ENCODE data around the gene C6orf58.

Gene C6orf58

DNA sequence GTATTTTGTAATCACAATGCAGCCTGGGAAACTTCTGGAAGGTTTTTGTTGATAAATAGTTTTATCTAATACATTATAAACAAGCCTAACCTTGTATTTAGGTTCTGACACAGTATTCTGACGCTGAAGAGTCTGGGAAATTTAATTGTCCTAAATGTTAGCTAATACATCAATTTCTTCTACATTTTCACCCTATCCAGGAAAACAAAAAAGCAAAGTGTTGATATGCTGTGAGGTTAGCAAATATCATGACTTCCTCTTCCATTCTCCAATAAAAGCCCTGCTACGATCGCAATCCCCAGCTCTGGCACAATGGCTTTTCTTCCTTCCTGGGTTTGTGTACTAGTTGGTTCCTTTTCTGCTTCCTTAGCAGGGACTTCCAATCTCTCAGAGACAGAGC is at the start of gene C6orf58:
TSS of gene C6orf58 (plus strand) at position 301 of the 400 bp plus-strand sequence. CDS start at position 313, 12 bp downstream.
- no peak for DNase-seq

DNA sequence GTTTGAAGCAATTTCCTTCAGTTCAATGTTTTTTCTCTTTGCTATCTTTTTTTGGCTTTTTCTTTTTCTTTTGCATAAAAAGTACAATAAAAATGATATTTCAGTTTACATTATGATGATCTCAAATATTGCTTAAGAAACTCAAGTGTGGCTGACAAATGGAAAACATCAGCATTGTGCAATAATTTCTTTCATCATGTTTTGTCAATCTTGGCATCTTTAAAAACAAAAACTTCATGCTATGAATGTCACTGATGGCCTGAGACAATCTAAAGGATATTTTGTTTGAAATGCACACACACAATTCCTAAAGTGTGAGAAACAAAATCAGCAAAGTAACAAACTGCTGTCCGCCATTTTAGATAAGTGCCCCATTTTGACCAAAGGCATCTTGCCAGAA is 44.0 kb upstream of the C6orf58 start:
- DNase-seq, result no peak

- no peak for DNase-seq
These were observed 43.2 kb upstream of the C6orf58 start for GRCh38 chr6:127533736-127534135.

DNA sequence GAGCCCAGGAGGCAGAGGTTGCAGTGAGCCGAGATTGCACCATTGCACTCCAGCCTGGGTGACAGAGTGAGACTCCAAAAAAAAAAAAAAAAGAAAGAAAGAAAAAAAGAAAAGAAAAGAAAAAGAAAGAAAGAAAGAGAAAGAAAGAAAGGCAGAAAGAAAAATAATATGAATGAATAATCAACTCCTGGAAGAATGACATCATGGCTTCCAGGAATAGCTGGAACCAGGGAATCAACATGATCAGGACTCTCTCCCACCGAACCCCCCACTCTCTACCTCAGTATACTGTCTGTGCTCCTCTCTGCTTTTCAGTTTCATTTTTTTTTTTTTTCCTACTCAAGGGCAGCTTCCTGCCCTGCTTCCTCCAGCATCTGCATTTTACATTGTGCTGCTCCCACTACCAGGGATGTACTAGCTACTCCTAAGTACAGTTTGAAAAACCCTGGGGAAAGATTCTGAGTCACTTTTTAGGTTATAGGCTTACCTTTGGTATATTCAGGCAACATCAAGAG is 38.2 kb upstream of the C6orf58 start:
- DNase-seq, result no peak

GRCh38 chr6:127539272-127539671 is 37.7 kb upstream of the C6orf58 start:
- no peak for DNase-seq

DNA sequence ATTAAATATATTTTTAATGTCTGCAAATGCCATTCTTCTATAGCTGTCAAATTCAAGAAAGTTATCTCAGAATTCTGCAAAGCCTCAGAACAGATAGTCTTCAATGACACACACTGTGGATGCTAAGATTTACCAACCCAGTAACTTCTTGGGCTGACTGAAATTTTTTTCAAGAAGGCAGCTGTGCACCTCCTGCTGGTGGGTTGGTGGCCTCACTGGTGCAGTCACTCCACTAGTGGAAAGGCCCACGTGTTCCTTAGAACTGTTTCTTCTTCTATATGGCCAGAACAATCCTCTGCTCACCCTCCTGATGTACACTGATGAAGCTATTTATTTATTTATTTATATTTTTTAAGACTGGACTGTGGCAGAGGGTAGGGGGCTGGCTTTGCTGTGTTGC is 29.8 kb upstream of the C6orf58 start:
- DNase-seq, result no peak

DNA sequence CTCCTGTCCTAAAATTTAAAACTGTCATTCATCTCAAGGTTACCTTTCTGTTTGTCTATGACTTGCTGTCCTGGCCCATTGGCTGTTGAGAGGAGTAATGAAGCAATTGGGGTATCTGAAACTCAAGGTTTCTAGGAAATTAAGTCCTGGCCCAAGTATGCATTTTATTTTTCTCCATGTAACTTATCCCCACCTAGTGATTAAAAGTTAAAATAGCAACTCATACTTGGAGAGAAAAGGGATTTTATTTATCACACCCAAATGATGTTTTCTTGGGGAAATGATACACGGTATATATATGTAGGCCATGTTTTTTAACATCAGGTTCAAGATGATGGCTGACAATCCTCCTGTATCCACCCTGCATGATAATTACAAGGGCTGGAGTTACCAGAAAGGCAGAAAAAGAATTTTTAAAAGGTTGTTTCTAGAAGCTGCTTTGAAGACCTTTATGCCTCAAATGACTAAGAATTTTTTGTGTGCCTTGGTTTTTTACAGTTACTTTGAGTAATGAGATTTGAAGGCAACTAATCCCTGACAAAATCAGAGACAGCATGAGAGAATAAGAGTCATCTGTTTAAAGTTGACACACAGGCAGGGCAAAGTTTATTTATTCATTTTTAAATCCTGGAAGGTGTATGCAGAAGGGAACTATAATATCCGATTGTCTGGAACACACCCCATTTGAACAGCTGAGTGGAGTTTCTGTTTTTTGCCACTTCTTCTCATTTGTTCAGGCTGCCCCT is 28.9 kb upstream of the C6orf58 start:
- no peak for DNase-seq

GRCh38 chr6:127550403-127550802 is 26.6 kb upstream of the C6orf58 start:
- DNase-seq, result no peak

DNA sequence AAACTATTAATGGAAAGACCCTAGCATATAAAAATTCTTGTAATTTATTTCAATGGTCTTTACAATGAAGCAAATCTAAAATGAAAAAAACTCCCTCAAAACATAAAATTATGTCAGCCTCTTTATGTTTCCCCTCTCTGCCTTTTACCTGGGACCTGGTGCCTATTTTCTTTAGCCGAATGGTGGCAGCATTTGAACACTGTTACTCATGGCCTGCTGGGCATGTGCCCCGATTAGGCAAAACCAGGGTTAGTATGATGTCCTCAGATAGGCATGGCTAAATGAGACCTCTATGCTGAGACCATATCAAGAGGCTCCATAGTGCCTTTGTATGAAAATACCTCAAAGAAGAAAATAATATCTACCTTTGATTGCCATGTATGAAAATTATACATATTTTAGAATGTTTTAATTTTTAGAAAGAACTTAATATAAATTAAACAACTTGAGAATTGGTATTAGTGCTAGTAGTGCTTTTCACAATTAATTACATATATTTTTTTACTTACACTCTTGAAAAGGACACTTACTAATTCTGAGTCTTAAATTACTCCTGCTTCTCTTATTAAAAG is 22.5 kb upstream of the C6orf58 start:
- peak in 3 of 56 donors; percentile 1 to 17 (median 4) for DNase-seq

DNA sequence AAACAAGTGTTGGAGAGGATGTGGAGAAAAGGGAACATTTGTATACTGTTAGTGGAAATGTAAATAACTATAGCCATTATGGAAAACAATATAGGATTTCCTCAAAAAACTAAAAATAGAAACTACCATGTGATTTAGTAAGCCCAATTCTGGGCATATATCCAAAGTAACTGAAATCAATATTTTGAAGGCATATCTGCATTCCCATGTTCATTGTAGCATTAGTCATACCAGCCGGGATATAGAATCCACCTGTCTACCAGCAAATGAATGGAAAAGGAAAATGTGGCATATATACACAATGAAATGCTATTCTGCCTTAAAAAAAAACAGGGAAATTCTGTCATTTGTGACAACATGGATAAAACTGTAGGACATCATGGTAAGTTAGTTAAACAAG is 15.3 kb upstream of the C6orf58 start:
- no peak for DNase-seq

DNA sequence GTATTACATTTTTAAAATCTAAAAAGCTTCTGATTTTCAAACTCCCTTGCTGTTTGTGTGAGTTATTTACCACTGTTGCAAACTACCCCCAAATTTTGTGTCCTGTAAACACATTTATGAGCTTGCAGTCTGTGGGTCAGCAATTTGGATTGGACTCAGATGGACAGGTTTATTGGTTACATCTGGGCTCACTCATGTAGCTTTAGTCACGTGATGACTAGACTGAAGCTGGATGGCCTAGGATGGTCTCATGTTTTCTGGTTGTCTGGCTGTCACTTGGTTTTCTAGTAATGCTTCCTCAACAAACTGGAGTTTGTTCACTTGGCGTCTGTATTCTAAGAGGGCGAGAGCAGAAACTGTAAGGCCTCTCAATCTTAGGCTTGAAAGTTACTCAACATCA is 12.2 kb upstream of the C6orf58 start:
- DNase-seq, result no peak

GRCh38 chr6:127566119-127566518 is 10.9 kb upstream of the C6orf58 start:
- DNase-seq, result no peak

- DNase-seq, result no peak
These were observed 10.3 kb upstream of the C6orf58 start for GRCh38 chr6:127566651-127567050.

- no peak for DNase-seq
These were observed 9.5 kb upstream of the C6orf58 start for GRCh38 chr6:127567476-127567875.

DNA sequence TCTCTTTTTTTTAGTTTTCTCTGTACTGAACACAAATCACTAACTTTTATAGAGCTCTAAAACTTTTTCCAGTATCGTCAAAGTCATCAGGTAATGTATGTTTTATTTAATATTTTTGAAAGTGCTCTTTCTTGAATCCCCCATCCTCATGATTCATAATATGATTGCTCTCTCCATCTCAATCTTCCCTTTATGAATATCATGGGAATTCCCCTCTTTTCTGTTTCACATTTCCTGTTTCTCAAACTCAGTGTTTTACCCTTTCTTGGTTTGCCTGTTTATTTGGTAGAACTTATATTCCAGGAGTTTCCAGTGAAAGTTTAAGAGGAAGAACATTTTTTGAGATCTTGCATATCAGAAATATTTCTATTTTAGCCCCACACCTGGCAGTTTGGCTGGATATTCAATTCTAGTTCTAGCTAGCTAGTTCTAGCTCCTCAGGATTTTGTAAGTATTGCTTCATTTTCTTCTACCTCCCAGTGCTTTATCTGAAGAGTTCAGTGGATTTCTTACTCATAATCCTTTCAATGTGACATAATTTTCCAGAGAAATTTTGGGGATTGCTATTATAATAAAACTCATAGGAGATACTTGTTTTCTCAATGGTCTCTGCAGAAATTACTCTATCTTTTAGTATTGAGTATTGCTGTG is 6.1 kb upstream of the C6orf58 start:
- no peak for DNase-seq

- no peak for DNase-seq
These were observed 1.9 kb downstream of the C6orf58 start for GRCh38 chr6:127578900-127579299.

- DNase-seq, result no peak
These were observed 4.6 kb downstream of the C6orf58 start for GRCh38 chr6:127581576-127581975.

DNA sequence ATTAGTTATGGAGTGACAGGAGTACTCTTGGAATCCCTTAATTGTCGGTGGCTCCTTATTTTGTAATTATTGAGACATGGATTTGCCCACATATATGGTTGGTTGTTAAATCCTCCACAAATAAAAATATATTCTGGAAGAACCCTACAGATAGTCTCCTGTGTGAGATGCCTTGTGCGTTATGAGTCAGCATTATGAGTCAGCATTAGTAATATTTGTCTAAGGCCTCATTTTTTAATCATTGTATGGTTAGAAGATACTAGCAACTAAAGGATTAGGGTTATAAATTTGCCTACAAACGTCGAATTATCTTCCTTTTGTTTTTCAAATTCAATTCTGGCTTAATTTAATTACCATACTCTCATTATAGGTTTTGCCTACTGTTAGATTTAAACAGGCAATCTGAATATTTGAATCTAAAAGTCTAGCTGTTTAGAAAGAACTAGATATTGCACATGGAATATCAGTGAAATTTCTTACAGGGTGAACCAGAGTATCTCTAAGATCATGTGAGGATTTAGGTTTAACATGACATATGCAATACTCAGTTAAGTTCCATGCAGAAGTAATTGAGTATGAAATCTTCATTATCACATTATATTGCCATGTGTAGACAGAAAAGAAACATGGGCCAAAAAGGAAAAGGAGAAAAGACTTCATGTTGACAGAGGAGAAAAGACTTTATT is 5.9 kb downstream of the C6orf58 start:
- no peak for DNase-seq

DNA sequence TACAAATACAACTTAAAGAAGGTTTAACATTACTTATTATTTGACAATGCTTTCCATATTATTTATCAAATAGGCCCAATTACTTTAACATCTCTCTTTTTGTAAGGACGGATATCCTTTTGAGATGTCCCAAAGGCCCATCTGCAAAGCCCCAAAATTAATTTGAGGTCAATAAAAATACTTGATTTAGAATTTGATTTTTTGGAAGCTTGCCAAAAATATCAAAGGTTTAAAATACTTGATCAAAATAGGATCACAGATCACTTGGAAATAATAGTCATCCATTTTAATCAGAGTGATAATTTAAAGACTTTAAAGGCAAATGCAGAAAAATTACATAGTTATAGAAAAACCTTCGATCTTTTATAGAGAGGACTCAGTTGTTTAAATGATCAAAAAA is 8.1 kb downstream of the C6orf58 start:
- DNase-seq, result no peak

DNA sequence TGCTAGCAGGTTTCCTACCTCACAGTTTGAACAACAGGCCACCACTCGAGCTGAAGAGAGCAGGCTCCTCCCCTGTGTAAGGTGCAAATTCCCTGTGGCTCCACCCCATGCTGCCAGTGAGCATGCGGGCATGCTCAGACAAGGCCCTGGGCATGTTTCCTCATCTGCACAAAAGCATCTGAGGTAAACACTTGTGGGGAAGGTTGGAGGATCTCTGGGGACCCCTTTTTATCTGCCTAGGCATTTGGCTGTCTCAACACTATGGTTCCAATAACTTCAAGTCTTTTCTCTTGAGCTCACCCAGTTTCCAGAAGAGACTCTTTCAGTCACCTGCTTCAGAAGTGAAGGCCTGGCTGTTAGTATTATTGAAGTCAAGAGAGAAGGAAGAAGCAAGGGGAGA is 9.4 kb downstream of the C6orf58 start:
- no peak for DNase-seq

DNA sequence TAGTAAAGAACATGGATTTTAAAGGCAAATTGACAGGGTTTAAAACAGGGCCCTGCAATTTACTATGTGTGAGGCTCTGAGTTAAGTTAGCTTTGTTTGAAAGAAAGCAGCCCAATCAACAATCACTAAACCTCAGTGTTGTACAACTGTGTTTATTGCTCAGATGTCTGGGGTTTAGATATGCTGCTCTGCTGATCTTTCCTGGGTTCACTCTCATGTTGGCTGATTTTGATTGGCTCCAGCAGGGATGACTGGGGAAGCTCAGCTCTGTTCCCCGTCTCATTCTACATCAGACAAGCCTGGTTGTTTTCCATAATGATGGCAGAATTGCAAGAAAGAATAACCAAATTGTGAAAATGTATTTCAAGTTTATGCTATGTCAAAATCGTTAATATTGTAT is 10.9 kb downstream of the C6orf58 start:
- DNase-seq, result no peak

DNA sequence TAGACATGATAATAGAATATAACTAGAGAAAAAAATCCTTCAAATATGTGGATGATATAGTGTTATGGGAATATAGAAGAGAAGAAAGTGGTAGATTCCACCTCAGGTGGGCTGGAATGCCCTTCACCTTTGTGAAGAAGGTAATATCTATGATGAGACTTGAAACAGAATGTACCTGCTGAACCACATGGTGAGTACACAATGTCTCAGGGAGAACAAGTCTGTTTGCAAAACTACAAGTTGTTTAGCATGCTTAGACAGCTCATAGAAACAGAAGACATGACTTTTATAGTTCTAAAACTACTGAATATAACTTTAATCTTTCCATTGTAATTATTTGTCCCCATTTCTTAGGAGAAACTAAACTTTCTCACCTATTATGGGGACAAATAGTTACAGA is 12.2 kb downstream of the C6orf58 start:
- no peak for DNase-seq
